DOHH2 (cell line): Measurements from ENCODE around the gene UGT1A8.

Source experiments
- H3F3A ChIP-seq: fragments of 200-600 bp; sonication (generic), shearing (Covaris generic); 2 replicates; pipeline ENCODE4 v1.6.0; 2016; ENCODE audit warnings: antibody characterized with exemption, mild to moderate bottlenecking; ENCODE audit not compliant: control insufficient read depth, insufficient read depth
- H3K27ac ChIP-seq: fragments of 200-600 bp; sonication (generic); 2 replicates; pipeline ENCODE4 v1.5.1; 2014; ENCODE audit warnings: low read depth, mild to moderate bottlenecking, low read length, moderate library complexity
- H3K27me3 ChIP-seq: fragments of 200-600 bp; sonication (generic); 2 replicates; pipeline ENCODE4 v1.6.1; 2014; ENCODE audit warnings: mild to moderate bottlenecking, low read length, mixed read lengths; ENCODE audit not compliant: control insufficient read depth
- H3K36me3 ChIP-seq: fragments of 200-600 bp; sonication (generic); 2 replicates; pipeline ENCODE4 v1.6.1; 2014; ENCODE audit warnings: mild to moderate bottlenecking, low read length, moderate library complexity, mixed read lengths; ENCODE audit not compliant: control insufficient read depth
- H3K4me1 ChIP-seq: fragments of 200-600 bp; sonication (generic); 2 replicates; pipeline ENCODE4 v1.6.1; 2014; ENCODE audit warnings: mild to moderate bottlenecking, low read length, mixed read lengths; ENCODE audit not compliant: control insufficient read depth
- H3K4me2 ChIP-seq: fragments of 200-600 bp; sonication (generic); 2 replicates; pipeline ENCODE4 v1.6.0; 2014; ENCODE audit warnings: mild to moderate bottlenecking, low read length, moderate library complexity
- H3K4me3 ChIP-seq: fragments of 200-600 bp; sonication (generic); 2 replicates; pipeline ENCODE4 v1.5.1; 2014; ENCODE audit warnings: mild to moderate bottlenecking, low read length, mixed read lengths
- H3K79me2 ChIP-seq: fragments of 200-600 bp; sonication (generic); 2 replicates; pipeline ENCODE4 v1.6.1; 2014; ENCODE audit warnings: mild to moderate bottlenecking, low read length, mixed read lengths; ENCODE audit not compliant: control insufficient read depth
- H3K9me2 ChIP-seq: fragments of 200-600 bp; sonication (generic); replicated peaks from 2 replicates; pipeline ENCODE4 v1.6.1; 2014; ENCODE audit warnings: mild to moderate bottlenecking, low read length, mixed read lengths; ENCODE audit not compliant: control insufficient read depth
- H3K9me3 ChIP-seq: fragments of 200-600 bp; sonication (generic); 2 replicates; pipeline ENCODE4 v1.6.1; 2014; ENCODE audit warnings: antibody characterized with exemption, low read length, mixed read lengths; ENCODE audit not compliant: control insufficient read depth, insufficient read depth
- H4K20me1 ChIP-seq: fragments of 200-600 bp; sonication (generic); 2 replicates; pipeline ENCODE4 v1.6.0; 2014; ENCODE audit warnings: low read depth, mild to moderate bottlenecking, antibody characterized with exemption, low read length, moderate library complexity; ENCODE audit not compliant: control insufficient read depth, insufficient read depth
- CTCF ChIP-seq: fragments of 200-600 bp; sonication (generic); IDR thresholded peaks from one replicate; pipeline ENCODE4 v1.5.1; 2014; ENCODE audit warnings: antibody characterized with exemption, mild to moderate bottlenecking, low read depth, low read length; ENCODE audit not compliant: poor library complexity, severe bottlenecking
- EZH2phosphoT487 ChIP-seq: fragments of 200-600 bp; sonication (generic); IDR thresholded peaks from 2 replicates; pipeline ENCODE4 v1.6.1; 2017; ENCODE audit warnings: borderline replicate concordance, mild to moderate bottlenecking, antibody characterized with exemption, low read length, moderate library complexity, mixed read lengths

UGT1A8 gene

DNA sequence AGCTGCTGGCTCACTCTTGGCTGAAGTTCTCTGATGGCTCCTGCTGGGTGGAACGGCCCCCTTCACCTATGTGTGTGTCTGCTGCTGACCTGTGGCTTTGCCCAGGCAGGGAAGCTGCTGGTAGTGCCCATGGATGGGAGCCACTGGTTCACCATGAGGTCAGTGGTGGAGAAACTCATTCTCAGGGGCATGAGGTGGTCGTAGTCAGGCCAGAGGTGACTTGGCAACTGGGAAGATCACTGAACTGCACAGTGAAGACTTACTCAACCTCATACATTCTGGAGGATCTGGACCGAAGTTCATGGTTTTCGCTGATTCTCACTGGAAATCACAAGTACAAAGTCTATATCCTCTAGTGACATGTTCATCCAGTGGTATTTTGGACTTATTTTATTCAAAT, 13.9 kb upstream of the UGT1A8 start:
- H3K36me3 ChIP-seq = no peaks in the 10 kb centered on the region
- H3F3A ChIP-seq = no peaks in the 10 kb centered on the region
- peaks cover 4% of the 10 kb centered on the region; the same call in 1 of the 2 replicates for H3K9me3 ChIP-seq
- no peaks in the 10 kb centered on the region for H3K27me3 ChIP-seq
- no peak overlapping the region for H3K4me2 ChIP-seq
- no peaks in the 10 kb centered on the region for H4K20me1 ChIP-seq
- no peak overlapping the region for H3K4me3 ChIP-seq
- H3K4me1 ChIP-seq = no peaks in the 10 kb centered on the region
- TF ChIP-seq EZH2phosphoT487 (no peak), CTCF (no peak)
- H3K9me2 ChIP-seq = no peaks in the 10 kb centered on the region
- no peaks in the 10 kb centered on the region for H3K79me2 ChIP-seq
- no peak overlapping the region for H3K27ac ChIP-seq

- no peaks in the 10 kb centered on the region for H3F3A ChIP-seq
- no peak overlapping the region for H3K4me3 ChIP-seq
- no peak overlapping the region for H3K27ac ChIP-seq
- H3K4me2 ChIP-seq = no peak overlapping the region
- TF ChIP-seq CTCF (no peak), EZH2phosphoT487 (no peak)
- H3K36me3 ChIP-seq = no peaks in the 10 kb centered on the region
- H4K20me1 ChIP-seq = no peaks in the 10 kb centered on the region
- H3K79me2 ChIP-seq = no peaks in the 10 kb centered on the region
- no peaks in the 10 kb centered on the region for H3K4me1 ChIP-seq
- H3K27me3 ChIP-seq = no peaks in the 10 kb centered on the region
- no peaks in the 10 kb centered on the region for H3K9me2 ChIP-seq
- peaks cover 4% of the 10 kb centered on the region; the same call in 1 of the 2 replicates for H3K9me3 ChIP-seq
Observed at GRCh38 chr2:233604826-233605225, 12.6 kb upstream of the UGT1A8 start.

- no peaks in the 10 kb centered on the region for H3K4me1 ChIP-seq
- no peaks in the 10 kb centered on the region for H4K20me1 ChIP-seq
- no peak overlapping the region for H3K4me3 ChIP-seq
- no peaks in the 10 kb centered on the region for H3K27me3 ChIP-seq
- H3K9me2 ChIP-seq = no peaks in the 10 kb centered on the region
- TF ChIP-seq CTCF (no peak), EZH2phosphoT487 (no peak)
- peaks cover 4% of the 10 kb centered on the region; the same call in 1 of the 2 replicates for H3K9me3 ChIP-seq
- H3K79me2 ChIP-seq = no peaks in the 10 kb centered on the region
- H3K36me3 ChIP-seq = no peaks in the 10 kb centered on the region
- H3K27ac ChIP-seq = no peak overlapping the region
- no peak overlapping the region for H3K4me2 ChIP-seq
- H3F3A ChIP-seq = no peaks in the 10 kb centered on the region
Observed at GRCh38 chr2:233605680-233606079, 11.8 kb upstream of the UGT1A8 start.
